Endothelial cell of umbilical vein (primary cell): ENCODE results near the gene SDHAF2. TPM values are rescaled to one million over a fixed set of nuclear protein-coding genes. Genes with fewer than 3 reads are reported as not detected.

Experiments used
- BruUV-seq: library from RNA; stranded (reverse); fragments of 400-500 nt; replicated peaks from 2 replicates; lab custom pipeline; 2021; lab: Mats Ljungman, UMichigan
- CTCF ChIA-PET: fragments of 300-600, 350-600 bp; sonication (Branson Sonifier 250); formaldehyde crosslinking; loops from one replicate; lab custom pipeline; 2021; ENCODE audit warnings: antibody characterized with exemption, inconsistent platforms; lab: Charles Lee
- POLR2A ChIA-PET: fragments of 300-600, 350-600 bp; sonication (Branson Sonifier 250); formaldehyde crosslinking; loops from one replicate; lab custom pipeline; 2021; ENCODE audit warnings: antibody characterized with exemption, inconsistent platforms; lab: Charles Lee
- DNase-seq: peaks from one replicate; pipeline ENCODE4 v3.0.0-alpha.2; 2011; ENCODE audit warnings: low read depth, low spot score
- FAIRE-seq: peaks from 2 replicates; lab custom pipeline; 2011; peaks lifted over from hg19 to GRCh38; lab: Jason Lieb, UNC
- H2AFZ ChIP-seq: 2 replicates; pipeline ENCODE4 v1.6.0; 2012; ENCODE audit warnings: low read depth, low read length, control low read depth, inconsistent platforms
- H3K27ac ChIP-seq: 2 replicates; pipeline ENCODE4 v1.5.1; 2011; ENCODE audit warnings: low read depth, mild to moderate bottlenecking, control low read depth, low read length, moderate library complexity; ENCODE audit not compliant: insufficient read depth
- H3K27me3 ChIP-seq, 2 experiments: 2 replicates each; pipeline versions ENCODE4 v1.6.0 to v1.6.1; 2011; ENCODE audit warnings: low read length in 2 of 2, mixed read lengths in 1 of 2; ENCODE audit not compliant: control insufficient read depth in 2 of 2, insufficient read depth in 2 of 2
- H3K36me3 ChIP-seq, 2 experiments: 2 replicates in 1 of 2; 3 replicates in 1 of 2; pipeline ENCODE4 v1.5.1; 2011; ENCODE audit warnings: low read length in 2 of 2, mild to moderate bottlenecking in 1 of 2, moderate library complexity in 1 of 2; ENCODE audit not compliant: control insufficient read depth in 2 of 2, insufficient read depth in 2 of 2; ENCODE audit errors: extremely low read depth in 1 of 2
- H3K4me1 ChIP-seq: 3 replicates; pipeline ENCODE4 v1.5.1; 2011; ENCODE audit warnings: mild to moderate bottlenecking, low read length; ENCODE audit not compliant: control insufficient read depth, insufficient read depth; ENCODE audit errors: extremely low read depth
- H3K4me2 ChIP-seq: 2 replicates; pipeline ENCODE4 v1.6.1; 2011; ENCODE audit warnings: low read length, control low read depth, mixed read lengths; ENCODE audit not compliant: insufficient read depth
- H3K4me3 ChIP-seq, 3 experiments: fragments of 200-600 bp in 1 of 3; sonication (generic), shearing (Covaris generic) in 1 of 3; replicated peaks in 1 of 3; 2 replicates each; pipeline ENCODE4 v1.5.1; 2011 to 2016; ENCODE audit warnings: control low read depth in 3 of 3, low read length in 3 of 3, mild to moderate bottlenecking in 2 of 3, inconsistent platforms in 1 of 3, low read depth in 1 of 3, moderate library complexity in 1 of 3; ENCODE audit not compliant: insufficient read depth in 1 of 3
- H3K79me2 ChIP-seq: 2 replicates; pipeline ENCODE4 v1.6.0; 2012; ENCODE audit warnings: low read length, inconsistent platforms; ENCODE audit not compliant: control insufficient read depth, insufficient read depth
- H3K9ac ChIP-seq: replicated peaks from 2 replicates; pipeline ENCODE3; 2011; ENCODE audit warnings: low read length, control low read depth; ENCODE audit not compliant: insufficient read depth; ENCODE audit errors: extremely low read depth
- H3K9me1 ChIP-seq: replicated peaks from 3 replicates; pipeline ENCODE4 v1.6.0; 2011; ENCODE audit warnings: mild to moderate bottlenecking, low read length; ENCODE audit not compliant: control insufficient read depth, insufficient read depth; ENCODE audit errors: extremely low read depth
- H3K9me3 ChIP-seq: replicated peaks from 2 replicates; pipeline ENCODE4 v1.5.1; 2012; ENCODE audit warnings: low read length, inconsistent platforms; ENCODE audit not compliant: control insufficient read depth, insufficient read depth
- H4K20me1 ChIP-seq: replicated peaks from 2 replicates; pipeline ENCODE3; 2011; ENCODE audit warnings: mild to moderate bottlenecking, low read length; ENCODE audit not compliant: control insufficient read depth, insufficient read depth; ENCODE audit errors: extremely low read depth
- EZH2 ChIP-seq: IDR thresholded peaks from 2 replicates; pipeline ENCODE4 v1.6.1; 2012; ENCODE audit warnings: borderline replicate concordance, low read depth, mild to moderate bottlenecking, moderate library complexity, low read length, inconsistent platforms; ENCODE audit not compliant: severe bottlenecking
- FOS ChIP-seq: IDR thresholded peaks from 2 replicates; pipeline ENCODE4 v1.6.1; 2011; ENCODE audit warnings: mild to moderate bottlenecking, low read length, moderate library complexity, borderline replicate concordance; ENCODE audit not compliant: insufficient read depth
- GATA2 ChIP-seq: IDR thresholded peaks from 2 replicates; pipeline ENCODE4 v1.7.0; 2011; ENCODE audit warnings: low read depth, mild to moderate bottlenecking, moderate library complexity, mixed read lengths, low read length; ENCODE audit not compliant: insufficient read length, insufficient read depth
- JUN ChIP-seq: IDR thresholded peaks from 2 replicates; pipeline ENCODE4 v1.6.1; 2011; ENCODE audit warnings: borderline replicate concordance, low read depth; ENCODE audit not compliant: insufficient read length, insufficient read depth
- MYC ChIP-seq: IDR thresholded peaks from one replicate; pipeline ENCODE4 v1.6.1; 2011; ENCODE audit warnings: mild to moderate bottlenecking, low read depth, low read length
- POLR2A ChIP-seq: IDR thresholded peaks from 2 replicates; pipeline ENCODE4 v1.6.1; 2012; ENCODE audit warnings: low read depth, mild to moderate bottlenecking, control low read depth, low read length
- POLR2AphosphoS5 ChIP-seq: IDR thresholded peaks from 2 replicates; pipeline ENCODE4 v1.6.1; 2012; ENCODE audit warnings: low read depth, mild to moderate bottlenecking, control low read depth, low read length, moderate library complexity; ENCODE audit not compliant: insufficient read depth
- dilution Hi-C: fragments of 300-500 bp; cut with MboI; formaldehyde crosslinking; loops from one replicate; pipeline ENCODE4 v1.15.0; 2019; ENCODE audit warnings: low sequenced_read_pairs; ENCODE audit not compliant: extremely low pct_ligation_motif_present
- intact Hi-C: fragments of 100-400 bp; cut with micrococcal nuclease; formaldehyde crosslinking; loops from one replicate; pipeline ENCODE4 v1.10.0; 2022
- polyA plus RNA-seq, 4 experiments: library from polyadenylated mRNA; depleted of rRNA in 3 of 4; stranded (reverse) in 3 of 4; unstranded in 1 of 4; fragments of >200 nt; gene quantifications; 2 replicates each; pipeline versions ENCODE4 v1.2.1 to v1.2.3, GENCODE V29; 2011 to 2012; ENCODE audit warnings: missing spikeins in 1 of 4
- total RNA-seq: library from RNA; stranded (reverse); gene quantifications from 2 replicates; pipeline ENCODE4 v1.2.3, GENCODE V29; 2021
- TF ChIP-seq, protein P1 (sequence below), 2 donors: IDR thresholded peaks; 1 replicate in 1 of 2; 2 replicates in 1 of 2; pipeline ENCODE4 v1.5.1; 2011; ENCODE audit warnings: low read length in 2 of 2, mild to moderate bottlenecking in 2 of 2, moderate library complexity in 2 of 2, control low read depth in 1 of 2, inconsistent platforms in 1 of 2, low read depth in 1 of 2; ENCODE audit not compliant: insufficient read depth in 1 of 2; ENCODE audit errors: extremely low read depth in 1 of 2
- TF ChIP-seq, protein P2 (sequence below): IDR thresholded peaks from 2 replicates; pipeline ENCODE4 v1.6.1; 2011; ENCODE audit not compliant: insufficient read depth, insufficient read length

Gene SDHAF2
- total and polyA plus RNA-seq, 2 donors (not counting 3 experiments of a cell fraction or from before 2014, with no cell fraction given): 44.5 to 128 TPM

DNA sequence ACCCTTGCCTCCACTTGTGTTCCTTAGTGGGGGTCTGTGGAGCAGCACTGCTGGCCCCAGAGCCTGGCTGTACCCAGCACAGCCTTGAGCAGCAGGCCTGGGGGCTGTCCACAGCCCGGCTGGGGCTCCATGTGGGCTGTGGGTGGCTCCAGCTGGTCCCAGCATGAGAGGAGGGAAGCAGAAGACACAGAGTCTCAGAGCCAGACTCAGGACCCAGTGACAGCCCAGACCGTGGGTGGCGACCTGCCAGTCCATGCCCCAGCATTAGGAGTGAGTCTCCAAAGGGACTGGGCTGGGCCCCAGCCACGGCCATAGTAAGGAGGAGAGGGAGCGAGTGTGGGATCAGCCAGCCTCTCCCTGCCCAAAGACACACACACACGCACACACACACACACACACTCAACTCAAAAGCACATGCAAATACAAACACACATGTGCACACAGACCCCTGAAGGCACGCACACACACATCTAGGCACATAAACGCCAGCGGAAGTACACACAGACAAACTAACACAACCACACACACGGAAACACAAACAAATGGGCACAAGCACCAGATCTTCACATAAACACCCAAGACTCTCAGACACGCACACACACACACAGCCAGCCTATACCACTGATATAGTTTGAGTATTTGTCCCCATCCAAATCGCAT, 61.9 kb downstream of the SDHAF2 start:
- Histone ChIP-seq H3K27ac (no peak overlapping the region), H3K4me1 (no peaks in the 10 kb centered on the region), H3K36me3 (no peaks in the 10 kb centered on the region), H3K4me3 (no peak overlapping the region), H3K9me1 (no peaks in the 10 kb centered on the region), H3K79me2 (no peaks in the 10 kb centered on the region), H4K20me1 (no peaks in the 10 kb centered on the region), H2AFZ (no peak overlapping the region), H3K27me3 (no peaks in the 10 kb centered on the region), H3K9ac (no peak overlapping the region), H3K9me3 (no peaks in the 10 kb centered on the region), H3K4me2 (no peak overlapping the region)
- DNase-seq (no peak), FAIRE-seq (no peak)
- ChIA-PET POLR2A (no interaction called here), CTCF (interaction anchor here (2.2 to 4.1 kb wide), 2 partner anchors 10 to 25 kb away, joined by 9 to 20 read pairs; no protein-coding TSS in a partner anchor)
- intact Hi-C loops (no loop called here), dilution Hi-C loops (no loop called here)
- BruUV-seq: no TSS peak
- TF ChIP-seq JUN: no peak
- TF ChIP-seq EZH2: no peak
- TF ChIP-seq, protein P1, sequence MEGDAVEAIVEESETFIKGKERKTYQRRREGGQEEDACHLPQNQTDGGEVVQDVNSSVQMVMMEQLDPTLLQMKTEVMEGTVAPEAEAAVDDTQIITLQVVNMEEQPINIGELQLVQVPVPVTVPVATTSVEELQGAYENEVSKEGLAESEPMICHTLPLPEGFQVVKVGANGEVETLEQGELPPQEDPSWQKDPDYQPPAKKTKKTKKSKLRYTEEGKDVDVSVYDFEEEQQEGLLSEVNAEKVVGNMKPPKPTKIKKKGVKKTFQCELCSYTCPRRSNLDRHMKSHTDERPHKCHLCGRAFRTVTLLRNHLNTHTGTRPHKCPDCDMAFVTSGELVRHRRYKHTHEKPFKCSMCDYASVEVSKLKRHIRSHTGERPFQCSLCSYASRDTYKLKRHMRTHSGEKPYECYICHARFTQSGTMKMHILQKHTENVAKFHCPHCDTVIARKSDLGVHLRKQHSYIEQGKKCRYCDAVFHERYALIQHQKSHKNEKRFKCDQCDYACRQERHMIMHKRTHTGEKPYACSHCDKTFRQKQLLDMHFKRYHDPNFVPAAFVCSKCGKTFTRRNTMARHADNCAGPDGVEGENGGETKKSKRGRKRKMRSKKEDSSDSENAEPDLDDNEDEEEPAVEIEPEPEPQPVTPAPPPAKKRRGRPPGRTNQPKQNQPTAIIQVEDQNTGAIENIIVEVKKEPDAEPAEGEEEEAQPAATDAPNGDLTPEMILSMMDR (IDR thresholded peaks at IDR 0.05; ENCODE audit: extremely low read depth in 1 of 2, insufficient read depth in 1 of 2, low read depth in 1 of 2, low read length in 2 of 2): no peak
- no peak for TF ChIP-seq POLR2AphosphoS5
- no peak for TF ChIP-seq MYC
- no peak for TF ChIP-seq FOS
- no peak for TF ChIP-seq GATA2
- TF ChIP-seq, protein P2, sequence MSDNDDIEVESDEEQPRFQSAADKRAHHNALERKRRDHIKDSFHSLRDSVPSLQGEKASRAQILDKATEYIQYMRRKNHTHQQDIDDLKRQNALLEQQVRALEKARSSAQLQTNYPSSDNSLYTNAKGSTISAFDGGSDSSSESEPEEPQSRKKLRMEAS: no peak
- no peak for TF ChIP-seq POLR2A
